ENCODE data around the gene C8A. TPM values are rescaled to one million over a fixed set of nuclear protein-coding genes. Genes with fewer than 3 reads are reported as not detected.

C8A gene
- total RNA-seq, 1 donor from 2014 or later, result not detected

- TF ChIP-seq, protein P1, sequence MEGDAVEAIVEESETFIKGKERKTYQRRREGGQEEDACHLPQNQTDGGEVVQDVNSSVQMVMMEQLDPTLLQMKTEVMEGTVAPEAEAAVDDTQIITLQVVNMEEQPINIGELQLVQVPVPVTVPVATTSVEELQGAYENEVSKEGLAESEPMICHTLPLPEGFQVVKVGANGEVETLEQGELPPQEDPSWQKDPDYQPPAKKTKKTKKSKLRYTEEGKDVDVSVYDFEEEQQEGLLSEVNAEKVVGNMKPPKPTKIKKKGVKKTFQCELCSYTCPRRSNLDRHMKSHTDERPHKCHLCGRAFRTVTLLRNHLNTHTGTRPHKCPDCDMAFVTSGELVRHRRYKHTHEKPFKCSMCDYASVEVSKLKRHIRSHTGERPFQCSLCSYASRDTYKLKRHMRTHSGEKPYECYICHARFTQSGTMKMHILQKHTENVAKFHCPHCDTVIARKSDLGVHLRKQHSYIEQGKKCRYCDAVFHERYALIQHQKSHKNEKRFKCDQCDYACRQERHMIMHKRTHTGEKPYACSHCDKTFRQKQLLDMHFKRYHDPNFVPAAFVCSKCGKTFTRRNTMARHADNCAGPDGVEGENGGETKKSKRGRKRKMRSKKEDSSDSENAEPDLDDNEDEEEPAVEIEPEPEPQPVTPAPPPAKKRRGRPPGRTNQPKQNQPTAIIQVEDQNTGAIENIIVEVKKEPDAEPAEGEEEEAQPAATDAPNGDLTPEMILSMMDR (IDR thresholded peaks at IDR 0.05; ENCODE audit: borderline replicate concordance), result no peak
- Histone ChIP-seq H3K36me3 (no peaks in the 10 kb centered on the region), H3K4me3 (no peak overlapping the region), H3K4me1 (no peaks in the 10 kb centered on the region), H3K27ac (replicated peaks) (no peak overlapping the region), H3K27me3 (ENCODE audit: low read depth) (peaks cover 8% of the 10 kb centered on the region), H3K9me3 (replicated peaks) (no peaks in the 10 kb centered on the region)
- intact Hi-C loops (cut with micrococcal nuclease), result no loop called here
- DNase-seq, result no peak
Observed at GRCh38 chr1:56964349-56965017, 109.9 kb downstream of the C8A start.

- no peaks in the 10 kb centered on the region for H3K9me3 ChIP-seq (replicated peaks)
- peaks cover 8% of the 10 kb centered on the region for H3K27me3 ChIP-seq (ENCODE audit: low read depth)
- no peaks in the 10 kb centered on the region for H3K4me1 ChIP-seq
- H3K36me3 ChIP-seq, result no peaks in the 10 kb centered on the region
- TF ChIP-seq, protein P1 (IDR thresholded peaks at IDR 0.05; ENCODE audit: borderline replicate concordance), result no peak
- H3K27ac ChIP-seq (replicated peaks), result no peak overlapping the region
- intact Hi-C loops (cut with micrococcal nuclease), result no loop called here
- DNase-seq, result no peak
- H3K4me3 ChIP-seq, result no peak overlapping the region
Observed at GRCh38 chr1:56965191-56965590, 110.6 kb downstream of the C8A start.

GRCh38 chr1:56965916-56966697 is 111.5 kb downstream of the C8A start, which contains the start of gene C8B:
C8B (minus strand) TSS chr1:56966015; CDS start chr1:56965948, 67 bp downstream.
- no peak for DNase-seq
- Histone ChIP-seq H3K4me3 (no peak within 1 kb of the TSS), H3K27me3 (ENCODE audit: low read depth) (peaks cover 8% of the 10 kb centered on the region), H3K36me3 (no peaks in the 10 kb centered on the region), H3K4me1 (no peaks in the 10 kb centered on the region), H3K9me3 (replicated peaks) (no peaks in the 10 kb centered on the region), H3K27ac (replicated peaks) (no peak within 1 kb of the TSS)
- intact Hi-C loops (cut with micrococcal nuclease), result no loop called here
- TF ChIP-seq, protein P1 (IDR thresholded peaks at IDR 0.05; ENCODE audit: borderline replicate concordance), result no peak

DNA sequence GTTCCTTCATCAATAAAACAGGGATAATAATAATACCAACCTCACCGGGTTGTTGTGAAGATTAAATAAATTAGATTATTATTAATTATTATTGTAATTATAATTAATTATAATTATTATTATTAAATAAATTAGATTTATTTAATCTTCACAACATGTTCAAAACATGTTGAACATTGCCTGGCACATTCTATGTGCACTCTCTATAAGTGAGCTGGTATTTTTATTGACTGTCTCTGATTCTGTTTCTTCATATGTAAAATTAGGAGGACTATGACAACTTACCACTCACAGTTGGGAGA is 112.1 kb downstream of the C8A start:
- intact Hi-C loops (cut with micrococcal nuclease), result no loop called here
- TF ChIP-seq, protein P1 (IDR thresholded peaks at IDR 0.05; ENCODE audit: borderline replicate concordance), result no peak
- Histone ChIP-seq H3K9me3 (replicated peaks) (no peaks in the 10 kb centered on the region), H3K36me3 (no peaks in the 10 kb centered on the region), H3K4me1 (no peaks in the 10 kb centered on the region), H3K27ac (replicated peaks) (no peak overlapping the region), H3K4me3 (no peak overlapping the region), H3K27me3 (ENCODE audit: low read depth) (peaks cover 11% of the 10 kb centered on the region)
- DNase-seq, result no peak

DNA sequence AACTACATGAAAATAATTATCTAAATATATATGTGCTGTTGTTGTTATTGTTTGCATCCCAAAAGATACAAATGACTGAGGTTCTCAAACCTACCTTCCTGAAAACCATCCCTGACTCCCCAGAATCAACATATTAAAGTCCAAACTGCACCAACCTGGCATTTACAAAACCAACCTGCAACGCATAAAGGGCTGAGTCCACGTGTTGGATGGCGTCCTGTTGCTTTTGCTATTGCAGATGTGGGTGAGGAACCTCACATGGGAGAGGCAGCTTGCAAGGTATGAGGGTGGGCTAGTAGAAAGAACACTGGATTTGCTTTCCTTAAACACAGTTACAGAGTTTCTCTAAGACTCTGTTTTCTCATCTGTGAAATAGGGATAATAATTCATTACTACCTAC is 112.8 kb downstream of the C8A start:
- DNase-seq, result no peak
- intact Hi-C loops (cut with micrococcal nuclease), result no loop called here
- TF ChIP-seq, protein P1 (IDR thresholded peaks at IDR 0.05; ENCODE audit: borderline replicate concordance), result no peak
- Histone ChIP-seq H3K9me3 (replicated peaks) (no peaks in the 10 kb centered on the region), H3K4me1 (no peaks in the 10 kb centered on the region), H3K4me3 (no peak overlapping the region), H3K27me3 (ENCODE audit: low read depth) (peaks cover 11% of the 10 kb centered on the region), H3K36me3 (no peaks in the 10 kb centered on the region), H3K27ac (replicated peaks) (no peak overlapping the region)

Other genes starting within 250 kb of the C8A start
- 112 TPM for gene PRKAA2, start 209.5 kb upstream of the C8A start, total RNA-seq
- gene FYB2, start 35.4 kb upstream of the C8A start, total RNA-seq, result 5.7 TPM
- gene C8B, start 111.2 kb downstream of the C8A start, total RNA-seq, result not detected

All from left ventricle myocardium inferior (tissue), 1 donor.